Pulmonary artery endothelial cell (primary cell): ENCODE results near the gene MAPK12. TPM values are rescaled to one million over a fixed set of nuclear protein-coding genes. Genes with fewer than 3 reads are reported as not detected.

Experiments used
- DNase-seq: peaks from one replicate; pipeline ENCODE4 v3.0.0-alpha.2; 2011; ENCODE audit warnings: low read depth, low spot score
- total RNA-seq: library from RNA; depleted of rRNA; stranded (reverse); fragments of >200 nt; gene quantifications from 2 replicates; pipeline ENCODE4 v1.2.3, GENCODE V29; 2014

MAPK12 gene
- total RNA-seq, 1 donor from 2014 or later, result 54.2 TPM

- no peak for DNase-seq
Observed at GRCh38 chr22:50253046-50253915, 8.2 kb downstream of the MAPK12 start.

GRCh38 chr22:50252082-50253045 is 9.1 kb downstream of the MAPK12 start:
- DNase-seq, result no peak

GRCh38 chr22:50251477-50252081 is 9.9 kb downstream of the MAPK12 start:
- no peak for DNase-seq

- DNase-seq, result no peak
Observed at GRCh38 chr22:50250555-50251476, 10.7 kb downstream of the MAPK12 start, which contains the start of gene HDAC10. Gene HDAC10, minus strand, starts transcription at chr22:50251265. Its CDS starts 233 bp downstream, at chr22:50251032.

GRCh38 chr22:50250249-50250554 is 11.3 kb downstream of the MAPK12 start:
- no peak for DNase-seq

GRCh38 chr22:50249341-50250248 is 11.9 kb downstream of the MAPK12 start:
- no peak for DNase-seq

- no peak for DNase-seq
Observed at GRCh38 chr22:50248196-50249081, 13.0 kb downstream of the MAPK12 start.

- DNase-seq, result no peak
Observed at GRCh38 chr22:50247748-50248147, 13.7 kb downstream of the MAPK12 start.

- no peak for DNase-seq
Observed at GRCh38 chr22:50246242-50247175, 15.0 kb downstream of the MAPK12 start.

GRCh38 chr22:50245214-50246072 is 16.0 kb downstream of the MAPK12 start:
- DNase-seq, result no peak

GRCh38 chr22:50244420-50245213 is 16.9 kb downstream of the MAPK12 start, which contains the start of gene TUBGCP6:
Gene TUBGCP6, minus strand, starts transcription at chr22:50245023. Its CDS starts 564 bp downstream, at chr22:50244459.
- peak; percentile 75 for DNase-seq

- DNase-seq, result no peak
Observed at GRCh38 chr22:50243685-50244419, 17.6 kb downstream of the MAPK12 start.

GRCh38 chr22:50242406-50242949 is 19.0 kb downstream of the MAPK12 start:
- DNase-seq, result no peak

GRCh38 chr22:50238755-50239154 is 22.7 kb downstream of the MAPK12 start:
- no peak for DNase-seq
